ENCODE measurements around the gene ABCA6.

DNA sequence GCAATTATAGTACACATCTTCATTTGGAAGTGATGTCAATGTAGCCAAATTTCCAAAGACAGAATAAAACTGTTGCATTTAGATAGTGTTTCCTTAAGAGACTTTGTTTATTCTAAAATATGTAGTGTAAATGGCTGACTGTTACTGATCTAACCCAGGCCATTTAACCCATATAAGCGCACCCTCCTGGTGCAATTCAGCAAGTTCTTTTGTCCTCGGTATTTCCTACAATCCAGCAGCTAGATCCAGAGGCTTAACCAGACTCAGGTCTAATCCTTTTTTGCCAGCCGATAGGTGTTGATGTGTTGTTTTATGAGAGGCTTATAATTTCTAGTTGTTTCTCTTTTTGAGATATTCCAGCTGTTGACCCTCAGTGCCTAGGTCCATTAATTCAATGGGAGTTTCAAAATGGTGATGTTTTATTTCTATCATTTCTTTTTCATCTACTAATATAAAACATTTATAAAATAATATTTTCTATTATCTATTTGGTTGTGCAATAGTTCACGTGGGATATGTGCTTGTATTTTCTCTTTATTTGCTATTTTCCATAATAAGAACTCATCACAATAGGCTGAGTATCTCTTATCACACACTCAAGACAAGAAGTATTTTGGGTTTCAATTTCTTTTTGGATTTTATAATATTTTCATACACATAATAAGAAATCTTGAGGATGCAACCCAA lies 95.4 kb downstream of the ABCA6 start:
- TF ChIP-seq POLR2AphosphoS5 (IDR thresholded peaks at IDR 0.05; ENCODE audit: low read depth, low read length), result no peak
- TF ChIP-seq, protein P1, sequence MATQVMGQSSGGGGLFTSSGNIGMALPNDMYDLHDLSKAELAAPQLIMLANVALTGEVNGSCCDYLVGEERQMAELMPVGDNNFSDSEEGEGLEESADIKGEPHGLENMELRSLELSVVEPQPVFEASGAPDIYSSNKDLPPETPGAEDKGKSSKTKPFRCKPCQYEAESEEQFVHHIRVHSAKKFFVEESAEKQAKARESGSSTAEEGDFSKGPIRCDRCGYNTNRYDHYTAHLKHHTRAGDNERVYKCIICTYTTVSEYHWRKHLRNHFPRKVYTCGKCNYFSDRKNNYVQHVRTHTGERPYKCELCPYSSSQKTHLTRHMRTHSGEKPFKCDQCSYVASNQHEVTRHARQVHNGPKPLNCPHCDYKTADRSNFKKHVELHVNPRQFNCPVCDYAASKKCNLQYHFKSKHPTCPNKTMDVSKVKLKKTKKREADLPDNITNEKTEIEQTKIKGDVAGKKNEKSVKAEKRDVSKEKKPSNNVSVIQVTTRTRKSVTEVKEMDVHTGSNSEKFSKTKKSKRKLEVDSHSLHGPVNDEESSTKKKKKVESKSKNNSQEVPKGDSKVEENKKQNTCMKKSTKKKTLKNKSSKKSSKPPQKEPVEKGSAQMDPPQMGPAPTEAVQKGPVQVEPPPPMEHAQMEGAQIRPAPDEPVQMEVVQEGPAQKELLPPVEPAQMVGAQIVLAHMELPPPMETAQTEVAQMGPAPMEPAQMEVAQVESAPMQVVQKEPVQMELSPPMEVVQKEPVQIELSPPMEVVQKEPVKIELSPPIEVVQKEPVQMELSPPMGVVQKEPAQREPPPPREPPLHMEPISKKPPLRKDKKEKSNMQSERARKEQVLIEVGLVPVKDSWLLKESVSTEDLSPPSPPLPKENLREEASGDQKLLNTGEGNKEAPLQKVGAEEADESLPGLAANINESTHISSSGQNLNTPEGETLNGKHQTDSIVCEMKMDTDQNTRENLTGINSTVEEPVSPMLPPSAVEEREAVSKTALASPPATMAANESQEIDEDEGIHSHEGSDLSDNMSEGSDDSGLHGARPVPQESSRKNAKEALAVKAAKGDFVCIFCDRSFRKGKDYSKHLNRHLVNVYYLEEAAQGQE (IDR thresholded peaks at IDR 0.05; ENCODE audit: insufficient read depth in 1 of 2, low read depth in 2 of 2, low read length in 2 of 2), result no peak

Data from PFSK-1 (cell line).